ENCODE data around the gene LAMP2. TPM values are rescaled to one million over a fixed set of nuclear protein-coding genes. Genes with fewer than 3 reads are reported as not detected.
"Not testable (repeated sequence)": the region's sequence is repeated elsewhere in the genome, so short reads cannot be mapped to it uniquely, and the experiment has no call there.

The LAMP2 gene
- total and polyA plus RNA-seq, 10 of the 15 experiments (the other 5 are each of a cell fraction or from before 2014, with no cell fraction given) = 21.0 to 48.1 (median 27.3) TPM

GRCh38 chrX:120474085-120474484, 5.0 kb upstream of the LAMP2 start (continued):
- TF ChIP-seq ZNF24 (IDR thresholded peaks at IDR 0.05) = no peak
- TF ChIP-seq BCL3 (IDR thresholded peaks at IDR 0.05; ENCODE audit: borderline replicate concordance, insufficient read depth, low read depth, low read length, poor library complexity, severe bottlenecking) = no peak
- TF ChIP-seq PAX5 (IDR thresholded peaks at IDR 0.05; ENCODE audit: borderline replicate concordance, low read depth, low read length) = no peak

GRCh38 chrX:120469657-120470056, 561 bp upstream of the LAMP2 start:
- H3K36me3 ChIP-seq (ENCODE audit: control insufficient read depth in 2 of 2, insufficient read depth in 2 of 2, low read length in 1 of 2); H3K4me3 ChIP-seq; RAD21 ChIA-PET (ENCODE audit: unreplicated experiment); H3K27ac ChIP-seq (ENCODE audit: control insufficient read depth, insufficient read depth); DNase-seq (ENCODE audit: low read depth, low spot score); H3K4me2 ChIP-seq (ENCODE audit: control insufficient read depth, insufficient read depth); H3K27me3 ChIP-seq (replicated peaks in 1 of 2; ENCODE audit: control insufficient read depth in 2 of 2, insufficient read depth in 2 of 2, low read length in 1 of 2); BruUV-seq (replicated peaks); H2AFZ ChIP-seq (ENCODE audit: control insufficient read depth, low read depth, low read length); H3K9me3 ChIP-seq (replicated peaks; ENCODE audit: control insufficient read depth, insufficient read depth, low read length); H3K9ac ChIP-seq (ENCODE audit: control insufficient read depth, insufficient read depth, low read length); H3K4me1 ChIP-seq (ENCODE audit: control insufficient read depth, insufficient read depth, low read length); FAIRE-seq; H4K20me1 ChIP-seq (ENCODE audit: control insufficient read depth, insufficient read depth): not testable (repeated sequence)
- peak; percentile 12; the same call in 2 of the 3 replicates for ATAC-seq
- in situ Hi-C loops (cut with MboI) (loop anchor here (5.0 kb wide), 1 partner anchor 102 kb away; no protein-coding TSS in a partner anchor), intact Hi-C loops (cut with micrococcal nuclease; ENCODE audit: unreplicated experiment) (loop anchor here (1.0 kb wide), 1 partner anchor 17 kb away; no protein-coding TSS in a partner anchor)
- ChIA-PET POLR2A (interaction anchor here (0.6 kb wide), 1 partner anchor 16 kb away, joined by 3 read pairs; no protein-coding TSS in a partner anchor), CTCF (interaction anchor here (1.0 kb wide), 1 partner anchor 12 kb away, joined by 6 read pairs; no protein-coding TSS in a partner anchor), SMC1A (ENCODE audit: uncharacterized antibody, unreplicated experiment) (interaction anchor here (1.0 to 1.1 kb wide), 2 partner anchors 12 to 50 kb away, joined by 3 to 5 read pairs; no protein-coding TSS in a partner anchor)
- peaks cover 26% of the 10 kb centered on the region for H3K79me2 ChIP-seq (ENCODE audit: control insufficient read depth, insufficient read depth, low read length)
- WGBS (ENCODE audit: insufficient coverage, insufficient replicate concordance, low lambda C conversion rate, missing lambda C conversion rate) = 73% methylated on average over 4 of the region's 5 CpGs

Measured in GM12878 (cell line).